Omental fat pad (tissue), 4 donors: ENCODE data around the gene SLC50A1. TPM values are rescaled to one million over a fixed set of nuclear protein-coding genes. Genes with fewer than 3 reads are reported as not detected.

Source experiments
- ATAC-seq: fragments of 150-250 bp; one replicate; pipeline ENCODE4 v1.9.1; 2016; ENCODE audit warnings: mild to moderate bottlenecking, moderate library complexity; ENCODE audit not compliant: low FRiP score
- DNase-seq: peaks from one replicate; pipeline ENCODE4 v3.0.0-alpha.2; 2019; ENCODE audit warnings: low spot score
- CTCF ChIP-seq, 3 donors: fragments of 450-650 bp; IDR thresholded peaks; one replicate each; pipeline ENCODE4 v1.5.1; 2016 to 2017; ENCODE audit warnings: antibody characterized with exemption in 3 of 3, mild to moderate bottlenecking in 3 of 3, moderate library complexity in 2 of 3
- total RNA-seq, 4 donors: library from RNA; depleted of rRNA; stranded (reverse); fragments of >200 nt; gene quantifications; one replicate each; pipeline ENCODE4 v1.1.0, GENCODE V29; 2016

SLC50A1 gene
- total RNA-seq, 4 donors from 2014 or later, result 26.8 to 40.6 (median 27.5) TPM

- no peak for TF ChIP-seq CTCF (IDR thresholded peaks at IDR 0.05)
- DNase-seq (no peak), ATAC-seq (no peak)
Measured at GRCh38 chr1:155171836-155172731, 36.4 kb downstream of the SLC50A1 start.

GRCh38 chr1:155172732-155173477 is 37.3 kb downstream of the SLC50A1 start, which contains the start of gene KRTCAP2:
Gene KRTCAP2, minus strand, starts transcription at chr1:155173304. Its CDS starts 80 bp downstream, at chr1:155173224.
- ATAC-seq, result peak; percentile 68
- peak in 2 of 3 donors; percentile 14 to 17 for TF ChIP-seq CTCF (IDR thresholded peaks at IDR 0.05)
- DNase-seq, result peak; percentile 75

GRCh38 chr1:155173478-155174323 is 38.0 kb downstream of the SLC50A1 start, which contains the start of gene TRIM46:
Gene TRIM46, plus strand, starts transcription at chr1:155173849. Its CDS starts 118 bp downstream, at chr1:155173967.
- TF ChIP-seq CTCF (IDR thresholded peaks at IDR 0.05), result peak in 1 of 3 donors; percentile 1
- DNase-seq (no peak), ATAC-seq (no peak)

GRCh38 chr1:155174324-155175280 is 39.0 kb downstream of the SLC50A1 start:
- ATAC-seq (no peak), DNase-seq (no peak)
- no peak for TF ChIP-seq CTCF (IDR thresholded peaks at IDR 0.05)

- ATAC-seq (no peak), DNase-seq (no peak)
- no peak for TF ChIP-seq CTCF (IDR thresholded peaks at IDR 0.05)
Measured at GRCh38 chr1:155175281-155175926, 39.8 kb downstream of the SLC50A1 start.
